ENCODE measurements around the gene TMED3.

GRCh38 chr15:79337591-79337990 lies 26.7 kb downstream of the TMED3 start:
- TF ChIP-seq CTCF (IDR thresholded peaks at IDR 0.05) (no peak), POLR2AphosphoS5 (IDR thresholded peaks at IDR 0.05; ENCODE audit: insufficient read depth in 1 of 2, low read depth in 1 of 2) (no peak)
